Measurements from ENCODE around the gene DLG2. TPM values are rescaled to one million over a fixed set of nuclear protein-coding genes. Genes with fewer than 3 reads are reported as not detected.

Gene DLG2
- total RNA-seq, 1 donor from 2014 or later = 4.7 TPM

GRCh38 chr11:83687787-83688186 lies 1939.4 kb downstream of the DLG2 start:
- no peak for ATAC-seq
- no peak for DNase-seq (ENCODE audit: low spot score)

- no peak for ATAC-seq
These were observed 1941.4 kb downstream of the DLG2 start for GRCh38 chr11:83685730-83686129.

GRCh38 chr11:83684071-83684470 lies 1943.1 kb downstream of the DLG2 start:
- ATAC-seq (no peak), DNase-seq (ENCODE audit: low spot score) (no peak)

More at GRCh38 chr11:83685730-83686129, 1941.4 kb downstream of the DLG2 start:
- no peak for DNase-seq (ENCODE audit: low spot score)

GRCh38 chr11:83682611-83682973 lies 1944.6 kb downstream of the DLG2 start:
- no peak for DNase-seq (ENCODE audit: low spot score)
- ATAC-seq = no peak

- ATAC-seq = no peak
- no peak for DNase-seq (ENCODE audit: low spot score)
These were observed 1945.1 kb downstream of the DLG2 start for GRCh38 chr11:83681906-83682610.

GRCh38 chr11:83681031-83681781 lies 1945.9 kb downstream of the DLG2 start:
- ATAC-seq (no peak), DNase-seq (ENCODE audit: low spot score) (no peak)

- no peak for ATAC-seq
- no peak for DNase-seq (ENCODE audit: low spot score)
These were observed 1946.8 kb downstream of the DLG2 start for GRCh38 chr11:83680321-83680720.

- ATAC-seq = no peak
- DNase-seq (ENCODE audit: low spot score) = no peak
These were observed 1948.1 kb downstream of the DLG2 start for GRCh38 chr11:83678831-83679584.

GRCh38 chr11:83677730-83678129 lies 1949.4 kb downstream of the DLG2 start:
- DNase-seq (ENCODE audit: low spot score) (no peak), ATAC-seq (no peak)

- DNase-seq (ENCODE audit: low spot score) (no peak), ATAC-seq (no peak)
These were observed 1951.0 kb downstream of the DLG2 start for GRCh38 chr11:83676056-83676601.

- no peak for ATAC-seq
- no peak for DNase-seq (ENCODE audit: low spot score)
These were observed 1952.8 kb downstream of the DLG2 start for GRCh38 chr11:83674102-83674896.

- ATAC-seq (peak; percentile 59), DNase-seq (ENCODE audit: low spot score) (no peak)
These were observed 1955.9 kb downstream of the DLG2 start for GRCh38 chr11:83671289-83671688.

- ATAC-seq = no peak
- DNase-seq (ENCODE audit: low spot score) = no peak
These were observed 1961.0 kb downstream of the DLG2 start for GRCh38 chr11:83666149-83666548.

- DNase-seq (ENCODE audit: low spot score) (no peak), ATAC-seq (no peak)
These were observed 1963.2 kb downstream of the DLG2 start for GRCh38 chr11:83663988-83664387.

GRCh38 chr11:83663446-83663845 lies 1963.7 kb downstream of the DLG2 start:
- DNase-seq (ENCODE audit: low spot score) (no peak), ATAC-seq (no peak)

GRCh38 chr11:83662494-83662893 lies 1964.7 kb downstream of the DLG2 start:
- DNase-seq (ENCODE audit: low spot score) (no peak), ATAC-seq (peak; percentile 41)

- DNase-seq (ENCODE audit: low spot score) (peak; percentile 54), ATAC-seq (peak; percentile 90)
These were observed 1965.4 kb downstream of the DLG2 start for GRCh38 chr11:83661491-83662350.

- ATAC-seq (no peak), DNase-seq (ENCODE audit: low spot score) (no peak)
These were observed 1967.7 kb downstream of the DLG2 start for GRCh38 chr11:83659466-83659865.

- DNase-seq (ENCODE audit: low spot score) (no peak), ATAC-seq (no peak)
These were observed 1970.3 kb downstream of the DLG2 start for GRCh38 chr11:83656796-83657330.

All from left lobe of liver (tissue), 2 donors.